ENCODE results near the gene BRD3.
A peak's percentile ranks its signal among the peaks of the same experiment; 100 is the strongest.

BRD3 gene

DNA sequence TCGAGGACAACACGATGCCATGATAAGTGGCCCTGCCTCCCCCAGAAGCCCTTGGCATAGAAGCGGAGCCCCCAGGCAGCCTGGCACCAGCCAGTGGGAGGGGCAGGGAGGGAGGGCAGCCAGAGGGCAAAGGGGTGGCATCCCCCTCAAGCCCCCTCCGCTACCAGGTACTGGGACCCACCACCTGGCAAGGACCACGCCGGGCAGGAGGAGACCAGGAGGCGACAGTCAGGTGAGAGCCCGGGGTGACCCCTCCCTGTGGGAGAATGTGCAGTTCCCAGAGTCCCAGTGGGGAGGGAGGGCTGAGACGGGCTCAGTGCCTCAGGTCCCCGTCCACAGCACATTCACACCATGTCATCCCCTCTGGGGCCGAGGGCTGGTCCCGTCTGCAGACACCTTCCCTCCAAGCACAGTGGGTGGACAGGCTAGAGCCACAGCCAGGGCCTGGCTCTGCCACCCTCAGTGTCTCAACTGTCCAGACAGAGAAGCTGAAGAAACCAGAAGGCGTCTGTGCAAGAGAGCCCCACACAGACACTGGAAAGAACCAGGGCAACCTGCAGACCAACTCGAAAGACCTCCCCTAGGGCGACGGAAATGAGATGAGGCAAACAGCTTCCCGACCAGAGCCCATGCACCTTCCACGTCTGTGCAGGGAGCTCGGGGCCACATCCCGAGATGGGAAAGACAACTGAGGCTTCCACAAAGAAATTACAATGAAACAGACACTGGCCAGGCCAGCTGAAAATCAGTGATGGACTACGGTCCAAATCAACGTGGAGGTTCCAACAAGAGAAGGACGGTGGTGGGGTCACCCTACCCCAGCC lies 11.1 kb downstream of the BRD3 start:
- peak overlapping the region in 9 of 21 experiments; percentile 0 to 67 (median 35) for H3K27ac ChIP-seq
- H3K4me3 ChIP-seq = no peak overlapping the region

DNA sequence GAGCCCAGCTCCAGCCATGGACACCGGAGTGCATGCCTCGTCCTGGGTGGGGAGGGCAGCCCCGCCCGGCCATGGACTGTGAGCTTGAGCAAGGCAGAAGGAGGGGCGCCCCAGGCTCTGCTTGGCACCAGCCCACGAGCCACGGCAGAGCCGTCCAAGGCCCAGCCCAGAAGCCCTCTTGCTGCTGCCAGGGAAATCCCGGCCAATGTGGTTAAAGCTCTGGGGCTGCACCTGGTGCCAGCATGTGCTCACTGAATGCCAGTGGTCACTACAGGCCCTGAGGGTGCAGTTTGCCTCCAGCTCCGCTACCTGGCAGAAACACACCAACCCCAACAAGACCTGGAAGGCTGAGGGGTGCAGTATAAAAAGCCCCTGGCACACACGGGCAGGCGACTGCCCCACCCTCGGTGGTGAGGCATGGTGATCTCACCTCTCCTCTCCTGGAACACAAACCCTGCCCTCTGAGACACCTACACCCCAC lies 11.8 kb downstream of the BRD3 start:
- Histone ChIP-seq H3K4me3 (no peak overlapping the region), H3K27ac (peak overlapping the region in 8 of 21 experiments; percentile 0 to 67 (median 44))

DNA sequence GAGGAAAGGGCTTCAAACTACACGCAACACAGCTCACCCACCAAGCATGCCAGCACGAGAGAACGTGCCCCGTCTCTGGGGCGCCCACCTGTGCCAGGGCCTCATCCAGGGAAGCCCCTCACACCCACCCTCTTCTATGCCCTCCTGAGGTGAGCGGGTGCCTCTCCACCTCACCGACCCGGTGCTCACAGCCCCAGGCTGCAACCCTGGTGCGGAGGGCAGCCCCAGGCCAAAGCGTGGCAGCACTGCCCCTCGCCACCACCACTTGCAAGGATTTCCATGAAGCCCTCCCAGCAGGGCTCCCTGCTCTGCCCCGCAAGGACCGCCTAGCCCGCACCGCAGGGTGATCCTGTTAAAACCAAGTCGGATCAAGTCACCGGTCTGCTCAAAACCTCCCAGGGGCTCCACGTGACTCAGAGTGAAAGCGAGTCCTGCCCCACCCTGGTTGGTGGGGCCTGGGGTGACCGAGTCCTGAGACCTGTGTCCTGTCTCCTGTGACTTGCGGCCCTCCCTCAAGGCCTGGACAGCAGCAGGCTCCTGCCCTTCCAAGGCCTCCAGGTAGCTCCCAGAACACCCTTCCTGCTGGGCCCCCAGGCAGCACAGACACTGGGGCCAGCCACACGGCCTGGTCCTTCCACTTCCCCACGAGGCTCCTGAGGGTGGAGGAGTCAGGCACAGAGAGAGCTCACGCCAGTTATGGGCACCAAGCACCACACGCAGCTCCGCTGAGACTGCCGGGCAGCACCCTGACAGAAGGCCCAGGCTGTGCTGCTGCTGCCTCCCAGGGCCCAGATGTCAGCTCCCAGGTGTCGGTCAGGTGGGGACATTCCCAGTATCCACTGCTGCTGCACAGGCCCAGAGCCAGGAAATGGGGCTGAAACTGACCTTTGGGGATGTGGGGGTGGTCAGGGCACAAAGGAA lies 12.7 kb downstream of the BRD3 start:
- Histone ChIP-seq H3K27ac (peak overlapping the region in 8 of 21 experiments; percentile 0 to 75 (median 57)), H3K4me3 (no peak overlapping the region)

DNA sequence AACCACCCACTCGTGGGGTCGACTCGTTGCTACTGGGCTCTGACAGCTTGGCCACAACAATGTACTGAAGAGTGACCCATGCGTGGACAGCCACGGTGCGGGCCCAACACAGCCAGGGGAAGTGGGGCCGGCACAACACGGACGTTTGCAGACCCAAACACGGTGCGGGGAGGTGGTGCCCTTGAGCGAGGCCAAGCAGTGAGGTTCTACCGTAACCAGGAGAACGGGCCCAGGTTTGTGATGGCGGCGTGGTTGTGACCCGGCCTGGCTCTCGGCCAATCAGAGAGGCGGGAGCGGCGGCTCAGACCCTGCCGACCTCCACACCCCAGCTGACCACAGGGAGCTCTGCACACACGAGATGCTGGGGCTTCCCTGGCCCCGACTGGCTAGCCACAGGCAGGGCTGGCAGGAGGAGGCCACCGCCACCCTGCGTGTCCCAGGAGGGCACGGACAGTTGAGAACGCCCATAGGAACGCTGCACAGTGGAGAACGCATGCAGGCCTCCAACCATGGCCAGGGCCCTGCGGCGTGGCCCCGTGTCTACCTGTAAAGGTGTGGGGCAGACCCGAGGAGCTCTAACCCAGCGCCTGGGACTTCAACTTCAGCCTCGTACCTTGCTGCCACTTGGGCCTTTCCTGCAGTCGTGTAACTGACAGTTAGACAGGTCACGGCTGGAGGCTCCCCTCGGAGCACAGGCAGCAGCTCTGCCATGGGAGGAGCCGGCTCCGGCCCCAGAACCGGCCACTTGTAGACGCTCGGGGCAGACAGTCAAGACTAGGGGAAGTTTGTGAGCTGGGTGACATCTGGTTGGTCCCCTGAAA lies 13.7 kb downstream of the BRD3 start:
- no peak overlapping the region for H3K27ac ChIP-seq
- H3K4me3 ChIP-seq = no peak overlapping the region

DNA sequence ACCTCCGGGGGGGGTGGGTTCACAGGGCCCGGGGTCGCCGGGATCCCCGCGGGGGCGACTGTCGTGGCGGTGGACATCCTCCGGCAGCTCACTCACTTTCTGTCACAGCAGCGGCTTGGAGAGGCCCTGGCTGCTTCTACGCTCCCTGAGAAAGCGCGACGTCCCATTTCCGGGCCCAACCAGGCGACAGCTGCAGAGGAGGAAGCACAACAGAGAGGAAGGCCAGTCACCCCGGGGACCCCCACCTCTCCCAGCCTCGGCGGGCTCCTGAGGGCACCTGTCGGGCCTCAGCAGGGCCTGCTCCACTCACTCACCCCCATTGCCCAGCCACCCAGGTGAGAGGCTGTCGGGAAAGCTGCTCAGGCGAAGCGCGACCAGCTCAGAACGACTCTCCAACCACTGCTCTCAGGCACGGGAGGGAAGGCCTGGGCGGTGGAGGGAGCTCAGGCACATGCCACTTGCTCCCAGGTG lies 14.4 kb downstream of the BRD3 start:
- H3K27ac ChIP-seq = no peak overlapping the region
- no peak overlapping the region for H3K4me3 ChIP-seq

DNA sequence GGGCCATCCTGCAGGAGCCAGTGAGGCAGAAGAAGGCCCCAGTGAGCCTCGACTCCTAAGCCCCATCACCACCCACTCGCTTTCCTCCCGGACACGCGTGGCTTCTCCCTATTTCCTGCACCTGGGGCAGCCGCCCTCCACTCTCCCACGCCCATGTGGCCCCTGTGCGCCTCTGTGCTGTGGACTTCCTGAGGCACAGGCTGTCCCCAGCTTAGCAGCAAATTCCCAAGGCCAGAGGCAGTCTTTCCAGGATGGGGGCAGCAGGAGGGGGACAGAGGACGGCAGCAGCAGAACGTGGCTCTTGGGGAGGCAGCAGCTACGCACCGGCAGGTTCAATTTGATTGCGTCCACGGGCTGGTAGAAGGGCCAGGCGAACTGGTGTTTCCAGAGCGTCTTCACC lies 14.9 kb downstream of the BRD3 start:
- no peak overlapping the region for H3K27ac ChIP-seq
- H3K4me3 ChIP-seq = no peak overlapping the region

DNA sequence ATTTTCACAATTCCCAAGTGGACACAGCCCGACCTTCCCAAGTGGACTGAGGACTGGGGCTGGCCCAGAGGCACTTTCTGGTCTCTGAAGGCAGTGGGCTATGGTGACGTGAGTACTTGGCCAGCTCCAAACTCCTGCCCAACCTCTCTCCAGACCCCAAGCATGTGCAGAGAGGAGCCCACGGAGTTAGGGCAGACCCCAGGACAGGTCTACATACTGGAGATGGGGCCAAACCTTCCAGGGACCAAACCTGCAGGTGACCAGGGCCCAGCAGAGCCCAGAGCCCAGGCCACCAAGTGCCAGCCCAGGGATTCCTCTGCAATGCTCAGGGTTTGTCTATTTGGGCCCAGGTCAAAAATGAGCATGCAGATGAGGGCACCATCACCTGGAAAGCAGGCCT lies 15.3 kb downstream of the BRD3 start:
- Histone ChIP-seq H3K4me3 (no peak overlapping the region), H3K27ac (no peak overlapping the region)

DNA sequence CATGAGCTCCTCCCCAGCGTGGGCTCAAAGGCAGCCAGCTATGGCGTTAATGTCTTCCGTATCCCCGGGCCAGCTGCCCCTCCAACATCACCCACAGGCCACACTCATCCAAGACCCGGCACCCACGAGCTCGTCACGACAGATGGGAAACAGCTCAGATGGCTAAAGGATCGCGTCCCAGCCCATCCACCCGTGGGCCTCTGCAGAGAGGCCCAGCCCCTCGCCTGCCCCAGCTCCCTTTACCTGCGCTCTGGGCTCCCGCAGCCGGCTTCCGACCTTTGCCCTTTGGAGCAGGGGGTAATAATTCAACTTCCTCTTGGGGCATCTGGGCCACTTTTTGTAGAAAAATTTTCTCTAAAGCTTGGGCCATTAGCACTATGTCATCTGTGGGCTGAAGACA lies 16.5 kb downstream of the BRD3 start:
- H3K4me3 ChIP-seq = no peak overlapping the region
- no peak overlapping the region for H3K27ac ChIP-seq

DNA sequence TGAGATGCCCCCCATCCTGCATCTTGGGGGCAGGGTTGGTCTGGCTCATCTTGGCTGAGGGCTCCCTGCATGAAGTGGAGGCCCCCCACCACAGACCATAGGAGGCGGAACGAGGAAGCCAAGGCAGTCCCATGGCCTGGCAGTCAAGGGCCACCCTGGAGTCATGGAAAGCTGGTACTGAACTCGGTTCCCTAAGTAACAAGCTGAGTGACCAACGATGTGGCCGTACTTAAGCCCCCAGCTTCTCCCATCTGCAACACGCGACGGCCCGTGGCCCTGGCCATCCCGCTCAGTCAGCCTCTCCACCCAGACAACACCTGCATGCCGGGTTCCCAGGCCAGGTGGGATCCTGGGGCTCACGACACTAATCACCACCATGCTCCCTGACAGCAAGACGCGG lies 17.1 kb downstream of the BRD3 start:
- no peak overlapping the region for H3K4me3 ChIP-seq
- no peak overlapping the region for H3K27ac ChIP-seq

DNA sequence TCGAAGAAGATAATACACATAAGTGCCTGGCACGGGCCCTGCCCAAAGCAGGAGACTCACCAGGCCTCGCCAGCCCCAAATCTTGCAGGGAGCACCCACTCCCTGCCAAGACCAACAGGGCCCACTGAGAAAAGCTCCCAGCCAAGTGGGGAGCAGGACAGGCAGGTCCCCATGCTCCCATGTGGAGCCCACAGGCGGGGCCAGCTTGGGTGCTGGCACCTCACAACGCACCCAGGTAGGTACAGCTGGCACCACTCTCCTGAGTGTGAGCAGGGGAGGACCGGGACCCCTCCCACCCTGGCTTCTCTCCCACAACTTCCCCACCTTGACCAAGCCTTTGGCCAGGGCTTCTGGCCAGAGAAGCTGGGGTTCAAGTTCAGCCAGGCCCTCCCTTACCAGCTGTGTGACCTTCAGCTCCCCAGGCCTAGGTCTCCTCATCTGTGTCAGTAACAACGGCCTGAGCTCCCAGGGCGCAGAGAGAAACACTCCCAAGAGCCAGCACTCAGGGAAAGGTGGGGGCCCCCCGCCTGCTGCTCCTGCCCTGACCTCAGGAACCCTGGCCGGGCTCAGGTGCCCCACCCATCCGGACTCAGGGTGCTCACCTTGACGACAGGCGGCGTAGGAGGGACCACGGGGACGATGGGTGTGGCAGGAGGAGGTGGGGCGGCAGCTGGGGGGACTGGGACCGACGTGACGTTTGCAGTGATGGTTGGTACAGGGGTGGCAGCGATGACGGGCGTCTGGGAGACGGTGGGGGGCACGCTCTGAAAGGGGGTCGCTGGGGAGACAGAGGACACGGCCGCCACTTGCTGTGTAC lies 17.8 kb downstream of the BRD3 start:
- no peak overlapping the region for H3K27ac ChIP-seq
- no peak overlapping the region for H3K4me3 ChIP-seq

DNA sequence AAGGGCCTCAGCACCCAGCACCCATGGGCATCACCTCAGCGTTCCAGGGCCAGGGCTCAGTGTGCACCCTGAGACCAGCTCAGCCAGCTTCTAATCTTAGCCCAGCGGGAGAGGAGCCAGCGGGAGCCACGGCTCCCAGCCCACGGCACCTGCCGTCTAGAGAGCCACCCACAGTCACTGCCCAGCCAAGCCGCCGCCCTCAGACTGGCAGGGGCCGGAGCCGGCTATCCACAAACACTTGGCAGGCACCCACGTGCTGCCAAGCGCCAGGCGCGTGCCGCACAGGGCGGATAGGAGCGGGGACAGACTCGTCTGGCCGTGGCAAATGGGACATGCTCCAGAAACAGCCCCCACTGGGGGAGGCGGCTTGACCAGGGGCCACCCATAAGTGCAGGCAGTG lies 18.6 kb downstream of the BRD3 start:
- Histone ChIP-seq H3K27ac (peak overlapping the region in 1 of 21 experiments; percentile 27), H3K4me3 (no peak overlapping the region)

DNA sequence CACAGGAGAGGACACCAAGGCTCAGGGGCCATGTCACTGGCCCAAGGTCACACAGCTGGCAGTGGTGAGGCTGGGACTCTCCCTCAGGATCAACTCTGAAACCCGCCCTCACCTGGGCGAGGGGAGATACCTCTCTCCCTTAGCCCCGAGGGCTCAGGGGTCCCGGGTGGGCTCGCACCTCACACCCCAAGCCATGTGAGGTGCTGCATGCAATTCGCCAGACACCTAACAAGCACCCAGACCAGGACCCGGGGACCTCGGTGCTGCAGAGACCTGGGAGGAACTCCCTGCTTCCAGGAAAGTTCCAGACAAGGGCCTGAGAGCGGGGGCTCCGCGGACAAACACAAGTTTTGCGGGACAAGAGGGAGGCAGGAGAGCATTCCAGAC lies 19.3 kb downstream of the BRD3 start:
- Histone ChIP-seq H3K4me3 (no peak overlapping the region), H3K27ac (no peak overlapping the region)

DNA sequence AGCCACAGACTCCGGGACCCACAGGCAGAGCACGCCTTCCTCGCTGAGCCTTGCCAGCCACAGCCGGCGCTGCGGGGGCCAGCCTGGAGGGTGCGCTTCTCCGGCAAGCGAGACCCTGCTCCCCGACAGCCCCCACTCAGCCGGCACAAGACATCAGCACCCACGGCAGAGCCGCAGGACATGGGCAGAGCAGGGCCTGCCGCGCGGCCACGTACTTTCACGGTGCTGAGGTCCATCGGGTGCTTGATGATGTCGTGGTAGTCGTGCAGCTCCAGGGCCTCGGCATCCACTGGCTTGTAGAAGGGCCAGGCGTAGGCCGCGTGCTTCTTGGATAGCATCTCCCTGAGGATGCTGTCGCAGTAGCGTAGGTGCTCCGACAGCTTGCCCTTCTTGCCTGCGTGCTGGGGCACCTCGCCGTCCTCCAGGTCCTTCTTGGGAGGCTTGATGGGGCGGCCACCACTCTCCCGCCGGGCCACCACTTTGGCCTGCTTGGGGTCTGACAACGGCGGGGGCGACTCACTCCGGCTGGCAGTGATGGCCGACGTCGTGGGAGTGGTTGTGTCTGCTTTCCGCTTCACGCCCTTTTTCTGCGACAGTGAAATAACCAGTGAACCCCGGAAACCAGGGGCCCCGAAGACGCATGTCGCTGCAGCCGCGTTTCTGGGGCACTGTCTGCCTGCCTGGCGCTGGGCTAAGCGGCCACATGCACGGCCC lies 19.8 kb downstream of the BRD3 start:
- Histone ChIP-seq H3K4me3 (no peak overlapping the region), H3K27ac (no peak overlapping the region)

DNA sequence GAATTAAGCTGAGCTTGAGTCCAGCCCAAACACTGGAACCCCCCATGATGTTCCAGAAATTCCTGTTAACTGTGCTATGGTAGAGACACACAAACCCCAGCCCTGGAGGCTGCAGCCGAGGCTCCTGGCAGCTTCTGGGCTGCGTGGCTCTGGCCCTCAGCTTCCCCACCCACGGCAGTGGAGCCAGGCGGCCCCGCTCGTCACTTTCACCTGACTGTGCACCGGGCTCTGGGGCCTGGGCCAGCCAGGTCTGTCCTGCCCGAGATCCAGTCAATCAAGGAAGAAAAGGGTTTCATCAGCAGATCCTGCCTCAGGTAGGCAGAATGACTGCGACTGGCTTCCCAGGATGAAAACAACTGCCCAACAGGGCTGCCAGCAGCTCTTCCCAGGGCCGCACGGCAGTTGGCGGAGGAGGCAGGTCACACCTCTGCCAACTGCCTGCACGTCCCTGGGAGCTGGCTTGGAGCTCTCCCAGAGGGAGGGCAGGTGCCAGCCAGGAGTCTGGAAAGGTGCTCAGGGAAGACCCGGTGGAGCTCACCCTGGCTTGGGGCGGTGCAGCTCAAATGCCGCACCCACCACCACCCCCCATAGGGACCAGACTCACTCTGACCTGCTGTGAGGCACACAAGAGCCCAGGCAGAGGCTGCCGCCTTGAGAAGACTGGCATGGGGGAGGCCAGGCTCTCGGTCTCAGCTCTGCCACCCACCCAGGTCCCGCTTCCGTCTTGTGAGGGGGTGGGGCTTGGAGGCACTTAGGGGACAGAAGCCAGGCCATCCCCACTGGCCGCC lies 20.7 kb downstream of the BRD3 start:
- Histone ChIP-seq H3K4me3 (no peak overlapping the region), H3K27ac (no peak overlapping the region)

DNA sequence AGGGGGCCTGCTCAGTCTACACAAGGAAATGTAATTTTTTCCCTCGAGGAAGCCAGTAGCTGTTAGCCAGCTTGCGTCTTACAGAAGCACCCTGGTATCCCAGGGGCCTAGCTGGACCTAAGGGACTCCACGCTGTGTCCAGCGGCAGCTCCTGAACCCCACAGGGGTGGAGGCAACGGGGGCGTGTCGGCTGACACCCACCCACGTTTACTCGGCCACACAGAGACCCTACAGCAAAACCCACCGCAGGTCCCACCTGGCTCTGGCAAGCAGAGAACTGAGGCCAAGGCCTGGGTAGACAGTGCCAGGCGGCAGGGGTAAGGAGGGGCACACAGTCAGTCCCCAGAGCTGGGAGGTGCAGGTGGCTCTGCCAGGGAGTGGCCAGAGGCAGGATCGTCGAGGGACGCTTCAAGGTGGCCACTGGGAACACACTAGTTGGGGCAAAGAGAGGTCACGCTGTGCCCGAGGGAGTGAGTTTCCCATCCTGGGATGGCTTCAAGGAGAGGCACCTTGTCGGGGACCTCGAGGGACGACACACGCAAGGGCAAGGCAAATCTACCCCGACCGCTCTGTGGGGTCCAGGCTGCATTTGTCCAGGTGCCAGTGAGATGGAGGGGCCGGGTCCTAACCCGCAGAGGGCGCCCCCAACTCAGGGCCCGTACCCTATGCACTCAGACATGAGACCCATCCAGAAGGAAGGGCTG lies 21.8 kb downstream of the BRD3 start:
- Histone ChIP-seq H3K4me3 (no peak overlapping the region), H3K27ac (no peak overlapping the region)

DNA sequence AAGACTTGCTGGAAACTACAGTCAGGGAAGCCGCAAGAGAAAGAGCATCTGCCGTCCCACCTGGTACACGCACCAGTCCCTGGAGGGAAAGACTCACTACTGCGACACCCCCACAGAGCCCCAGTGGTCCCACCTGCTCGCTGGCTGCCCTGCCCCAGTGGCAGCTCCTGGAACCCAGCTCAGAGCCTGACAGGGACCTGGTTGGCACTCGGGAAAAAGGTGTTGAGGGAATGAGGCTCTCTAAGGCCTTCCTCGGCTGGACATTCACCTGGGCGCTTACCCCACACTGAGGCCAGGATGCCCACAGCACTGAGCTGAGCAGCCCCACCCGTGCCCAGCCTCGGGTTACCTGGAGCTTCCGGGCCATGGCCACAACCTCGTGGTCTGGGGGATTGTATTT lies 22.9 kb downstream of the BRD3 start:
- no peak overlapping the region for H3K4me3 ChIP-seq
- H3K27ac ChIP-seq = no peak overlapping the region

DNA sequence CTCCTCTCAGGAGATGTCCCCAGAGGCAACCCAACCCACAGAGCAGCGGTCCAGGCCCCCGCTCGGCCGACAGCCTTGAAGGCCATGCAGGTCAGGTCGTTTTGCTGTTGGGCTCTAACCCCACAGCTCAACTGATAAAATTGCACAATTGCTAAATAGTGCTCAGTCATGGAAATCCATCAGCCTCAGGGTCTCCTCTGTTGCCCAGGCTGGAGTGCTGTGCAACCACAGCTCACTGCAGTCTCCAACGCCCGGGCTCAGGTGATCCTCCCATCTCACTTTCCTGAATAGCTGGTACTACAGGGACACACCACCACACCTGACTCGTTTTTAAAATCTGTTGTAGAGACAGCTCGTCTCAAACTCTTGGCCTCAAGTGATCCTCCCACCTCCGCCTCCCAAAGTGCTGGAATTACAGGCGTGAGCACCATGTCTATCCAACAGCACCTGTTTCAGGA lies 24.3 kb downstream of the BRD3 start:
- Histone ChIP-seq H3K27ac (no peak overlapping the region), H3K4me3 (no peak overlapping the region)
